ENCODE results near the gene FUOM. TPM values are rescaled to one million over a fixed set of nuclear protein-coding genes. Genes with fewer than 3 reads are reported as not detected.
"Not testable (repeated sequence)": the region's sequence is repeated elsewhere in the genome, so short reads cannot be mapped to it uniquely, and the experiment has no call there.

Gene FUOM
- total RNA-seq, 1 donor from 2014 or later, result 47.0 TPM

GRCh38 chr10:133324857-133325260 lies 33.0 kb downstream of the FUOM start:
- DNase-seq (ENCODE audit: low read depth), result no peak
- Histone ChIP-seq H3K36me3 (ENCODE audit: control insufficient read depth, insufficient read depth, low read length) (no peaks in the 10 kb centered on the region), H3K4me3 (ENCODE audit: low read depth, low read length) (no peak overlapping the region), H3K27me3 (ENCODE audit: control insufficient read depth, insufficient read depth, low read length) (peaks cover 42% of the 10 kb centered on the region)
- no peak for TF ChIP-seq CTCF (IDR thresholded peaks at IDR 0.05; ENCODE audit: insufficient read depth, low read length, poor library complexity, severe bottlenecking)

GRCh38 chr10:133324198-133324792 lies 33.5 kb downstream of the FUOM start:
- H3K4me3 ChIP-seq (ENCODE audit: low read depth, low read length), result peak overlapping the region; percentile 30

GRCh38 chr10:133322064-133322709 lies 35.6 kb downstream of the FUOM start:
- H3K36me3 ChIP-seq (ENCODE audit: control insufficient read depth, insufficient read depth, low read length); H3K4me3 ChIP-seq (ENCODE audit: low read depth, low read length); DNase-seq (ENCODE audit: low read depth): not testable (repeated sequence)
- peaks cover 30% of the 10 kb centered on the region for H3K27me3 ChIP-seq (ENCODE audit: control insufficient read depth, insufficient read depth, low read length)

More at GRCh38 chr10:133324198-133324792, 33.5 kb downstream of the FUOM start:
- TF ChIP-seq CTCF (IDR thresholded peaks at IDR 0.05; ENCODE audit: insufficient read depth, low read length, poor library complexity, severe bottlenecking), result no peak
- Histone ChIP-seq H3K27me3 (ENCODE audit: control insufficient read depth, insufficient read depth, low read length) (peaks cover 45% of the 10 kb centered on the region), H3K36me3 (ENCODE audit: control insufficient read depth, insufficient read depth, low read length) (no peaks in the 10 kb centered on the region)
- no peak for DNase-seq (ENCODE audit: low read depth)

GRCh38 chr10:133320852-133321422 lies 36.9 kb downstream of the FUOM start:
- not testable (repeated sequence) for DNase-seq (ENCODE audit: low read depth); H3K4me3 ChIP-seq (ENCODE audit: low read depth, low read length); H3K36me3 ChIP-seq (ENCODE audit: control insufficient read depth, insufficient read depth, low read length)
- H3K27me3 ChIP-seq (ENCODE audit: control insufficient read depth, insufficient read depth, low read length), result peaks cover 18% of the 10 kb centered on the region

GRCh38 chr10:133318494-133319127 lies 39.2 kb downstream of the FUOM start:
- Histone ChIP-seq H3K27me3 (ENCODE audit: control insufficient read depth, insufficient read depth, low read length) (peaks cover 6% of the 10 kb centered on the region), H3K4me3 (ENCODE audit: low read depth, low read length) (peak overlapping the region; percentile 40), H3K36me3 (ENCODE audit: control insufficient read depth, insufficient read depth, low read length) (no peaks in the 10 kb centered on the region)
- no peak for DNase-seq (ENCODE audit: low read depth)
- TF ChIP-seq CTCF (IDR thresholded peaks at IDR 0.05; ENCODE audit: insufficient read depth, low read length, poor library complexity, severe bottlenecking), result peak; percentile 89

GRCh38 chr10:133316732-133317131 lies 41.1 kb downstream of the FUOM start:
- Histone ChIP-seq H3K4me3 (ENCODE audit: low read depth, low read length) (no peak overlapping the region), H3K27me3 (ENCODE audit: control insufficient read depth, insufficient read depth, low read length) (peaks cover 6% of the 10 kb centered on the region), H3K36me3 (ENCODE audit: control insufficient read depth, insufficient read depth, low read length) (no peaks in the 10 kb centered on the region)
- no peak for DNase-seq (ENCODE audit: low read depth)
- TF ChIP-seq CTCF (IDR thresholded peaks at IDR 0.05; ENCODE audit: insufficient read depth, low read length, poor library complexity, severe bottlenecking), result no peak
